ENCODE measurements around the gene RAI1.

RAI1 gene

GRCh38 chr17:17670701-17671305, 10.5 kb upstream of the RAI1 start:
- H3K4me3 ChIP-seq (ENCODE audit: low read depth, low read length) = no peak overlapping the region
- no peak for TF ChIP-seq CTCF (IDR thresholded peaks at IDR 0.05; ENCODE audit: borderline replicate concordance, insufficient read depth, low read depth, low read length)

GRCh38 chr17:17671369-17672129, 9.7 kb upstream of the RAI1 start:
- no peak for TF ChIP-seq CTCF (IDR thresholded peaks at IDR 0.05; ENCODE audit: borderline replicate concordance, insufficient read depth, low read depth, low read length)
- H3K4me3 ChIP-seq (ENCODE audit: low read depth, low read length) = no peak overlapping the region

GRCh38 chr17:17672453-17673368, 8.5 kb upstream of the RAI1 start:
- H3K4me3 ChIP-seq (ENCODE audit: low read depth, low read length) = no peak overlapping the region
- TF ChIP-seq CTCF (IDR thresholded peaks at IDR 0.05; ENCODE audit: borderline replicate concordance, insufficient read depth, low read depth, low read length) = no peak

GRCh38 chr17:17675416-17675815, 5.8 kb upstream of the RAI1 start:
- H3K4me3 ChIP-seq (ENCODE audit: low read depth, low read length) = no peak overlapping the region
- TF ChIP-seq CTCF (IDR thresholded peaks at IDR 0.05; ENCODE audit: borderline replicate concordance, insufficient read depth, low read depth, low read length) = no peak

- no peak overlapping the region for H3K4me3 ChIP-seq (ENCODE audit: low read depth, low read length)
- no peak for TF ChIP-seq CTCF (IDR thresholded peaks at IDR 0.05; ENCODE audit: borderline replicate concordance, insufficient read depth, low read depth, low read length)
Observed at GRCh38 chr17:17675925-17676534, 5.2 kb upstream of the RAI1 start.

- no peak for TF ChIP-seq CTCF (IDR thresholded peaks at IDR 0.05; ENCODE audit: borderline replicate concordance, insufficient read depth, low read depth, low read length)
- no peak overlapping the region for H3K4me3 ChIP-seq (ENCODE audit: low read depth, low read length)
Observed at GRCh38 chr17:17676752-17677151, 4.5 kb upstream of the RAI1 start.

Measured in GM12875 (cell line).